Dermis microvascular lymphatic vessel endothelial cell (primary cell): Measurements from ENCODE around the gene SAMD1. TPM values are rescaled to one million over a fixed set of nuclear protein-coding genes. Genes with fewer than 3 reads are reported as not detected.

Experiments
- DNase-seq, 2 donors: peaks; one replicate each; pipeline versions ENCODE4 v3.0.0 to v3.0.0-alpha.2; 2010; ENCODE audit warnings: low read depth in 2 of 2
- total RNA-seq: library from RNA; depleted of rRNA; stranded (reverse); fragments of >200 nt; gene quantifications from 2 replicates; pipeline ENCODE4 v1.2.1, GENCODE V29; 2014

The SAMD1 gene
- total RNA-seq, 1 donor from 2014 or later = 7.8 TPM

- DNase-seq = no peak
Measured at GRCh38 chr19:14039181-14039580, 51.4 kb downstream of the SAMD1 start.

Other genes starting within 250 kb of the SAMD1 start
- 0.25 TPM in 1 of 2 replicates, not detected in the other for gene NANOS3, start 213.6 kb downstream of the SAMD1 start, total RNA-seq
- 0.25 and 0.39 TPM in 2 replicates for gene BRME1, start 184.6 kb downstream of the SAMD1 start, total RNA-seq
- gene CC2D1A, start 184.6 kb downstream of the SAMD1 start, total RNA-seq = 3.7 and 5.6 TPM in 2 replicates
- gene PODNL1, start 152.3 kb downstream of the SAMD1 start, total RNA-seq = 0.25 TPM in 1 of 2 replicates, not detected in the other
- 7.1 and 10.4 TPM in 2 replicates for gene DCAF15, start 138.2 kb downstream of the SAMD1 start, total RNA-seq
- 1.8 and 3.8 TPM in 2 replicates for gene RFX1, start 84.4 kb downstream of the SAMD1 start, total RNA-seq
- not detected in 2 replicates for gene RLN3, start 62.6 kb downstream of the SAMD1 start, total RNA-seq
- gene IL27RA, start 59.0 kb downstream of the SAMD1 start, total RNA-seq = 1.1 and 3.1 TPM in 2 replicates
- under 0.01 TPM in 1 of 2 replicates, not detected in the other for gene PALM3, start 28.7 kb downstream of the SAMD1 start, total RNA-seq
- gene MISP3, start 18.0 kb downstream of the SAMD1 start, total RNA-seq = 0.13 TPM in 2 replicates
- gene C19orf67, start 5.0 kb downstream of the SAMD1 start, total RNA-seq = not detected in 2 replicates
- 36.5 and 46.1 TPM in 2 replicates for gene PRKACA, start 27.0 kb upstream of the SAMD1 start, total RNA-seq
- 10.1 and 17.8 TPM in 2 replicates for gene ASF1B, start 45.8 kb upstream of the SAMD1 start, total RNA-seq
- 3.2 and 9.5 TPM in 2 replicates for gene ADGRL1, start 115.4 kb upstream of the SAMD1 start, total RNA-seq